Measurements from ENCODE around the gene RRP15.

The RRP15 gene

GRCh38 chr1:218322762-218323161, 37.7 kb downstream of the RRP15 start:
- Histone ChIP-seq H2AFZ (ENCODE audit: low read depth, low read length) (no peak overlapping the region), H4K20me1 (ENCODE audit: insufficient read depth, low read length) (no peaks in the 10 kb centered on the region), H3K36me3 (replicated peaks; ENCODE audit: low read depth, low read length) (no peaks in the 10 kb centered on the region), H3K9me3 (ENCODE audit: insufficient read depth, low read length) (no peaks in the 10 kb centered on the region), H3K4me1 (ENCODE audit: low read length) (no peaks in the 10 kb centered on the region), H3K27me3 (ENCODE audit: low read depth, low read length) (no peaks in the 10 kb centered on the region), H3K4me2 (ENCODE audit: low read length) (no peak overlapping the region), H3K27ac (ENCODE audit: low read length) (no peak overlapping the region), H3K4me3 (ENCODE audit: low read length) (no peak overlapping the region), H3K79me2 (ENCODE audit: low read length) (peaks cover 7% of the 10 kb centered on the region), H3K9ac (ENCODE audit: low read length) (no peak overlapping the region)
- TF ChIP-seq EZH2phosphoT487 (IDR thresholded peaks at IDR 0.05; ENCODE audit: low read depth) = no peak
- TF ChIP-seq CTCF (IDR thresholded peaks at IDR 0.05; ENCODE audit: low read depth, low read length) = no peak

- H3K36me3 ChIP-seq (replicated peaks; ENCODE audit: low read depth, low read length) = no peaks in the 10 kb centered on the region
- no peak overlapping the region for H2AFZ ChIP-seq (ENCODE audit: low read depth, low read length)
- no peak overlapping the region for H3K4me2 ChIP-seq (ENCODE audit: low read length)
- H3K9ac ChIP-seq (ENCODE audit: low read length) = no peak overlapping the region
- H3K4me3 ChIP-seq (ENCODE audit: low read length) = no peak overlapping the region
- no peak overlapping the region for H3K27ac ChIP-seq (ENCODE audit: low read length)
- H4K20me1 ChIP-seq (ENCODE audit: insufficient read depth, low read length) = no peaks in the 10 kb centered on the region
- TF ChIP-seq EZH2phosphoT487 (IDR thresholded peaks at IDR 0.05; ENCODE audit: low read depth) = no peak
- TF ChIP-seq CTCF (IDR thresholded peaks at IDR 0.05; ENCODE audit: low read depth, low read length) = no peak
- no peaks in the 10 kb centered on the region for H3K9me3 ChIP-seq (ENCODE audit: insufficient read depth, low read length)
- H3K79me2 ChIP-seq (ENCODE audit: low read length) = peaks cover 7% of the 10 kb centered on the region
- no peaks in the 10 kb centered on the region for H3K4me1 ChIP-seq (ENCODE audit: low read length)
- H3K27me3 ChIP-seq (ENCODE audit: low read depth, low read length) = no peaks in the 10 kb centered on the region
These were observed 38.6 kb downstream of the RRP15 start for GRCh38 chr1:218323568-218324225.

GRCh38 chr1:218324226-218324580, 39.1 kb downstream of the RRP15 start:
- Histone ChIP-seq H3K27me3 (ENCODE audit: low read depth, low read length) (no peaks in the 10 kb centered on the region), H3K4me2 (ENCODE audit: low read length) (no peak overlapping the region), H3K4me3 (ENCODE audit: low read length) (no peak overlapping the region), H3K9ac (ENCODE audit: low read length) (no peak overlapping the region), H3K36me3 (replicated peaks; ENCODE audit: low read depth, low read length) (no peaks in the 10 kb centered on the region), H3K27ac (ENCODE audit: low read length) (no peak overlapping the region), H3K4me1 (ENCODE audit: low read length) (no peaks in the 10 kb centered on the region), H3K9me3 (ENCODE audit: insufficient read depth, low read length) (no peaks in the 10 kb centered on the region), H3K79me2 (ENCODE audit: low read length) (peaks cover 7% of the 10 kb centered on the region), H2AFZ (ENCODE audit: low read depth, low read length) (no peak overlapping the region), H4K20me1 (ENCODE audit: insufficient read depth, low read length) (no peaks in the 10 kb centered on the region)
- no peak for TF ChIP-seq CTCF (IDR thresholded peaks at IDR 0.05; ENCODE audit: low read depth, low read length)
- no peak for TF ChIP-seq EZH2phosphoT487 (IDR thresholded peaks at IDR 0.05; ENCODE audit: low read depth)

- Histone ChIP-seq H3K27me3 (ENCODE audit: low read depth, low read length) (no peaks in the 10 kb centered on the region), H3K4me2 (ENCODE audit: low read length) (no peak overlapping the region), H2AFZ (ENCODE audit: low read depth, low read length) (no peak overlapping the region), H4K20me1 (ENCODE audit: insufficient read depth, low read length) (no peaks in the 10 kb centered on the region), H3K27ac (ENCODE audit: low read length) (no peak overlapping the region), H3K4me3 (ENCODE audit: low read length) (no peak overlapping the region), H3K79me2 (ENCODE audit: low read length) (peaks cover 7% of the 10 kb centered on the region), H3K9ac (ENCODE audit: low read length) (no peak overlapping the region), H3K9me3 (ENCODE audit: insufficient read depth, low read length) (no peaks in the 10 kb centered on the region), H3K4me1 (ENCODE audit: low read length) (no peaks in the 10 kb centered on the region), H3K36me3 (replicated peaks; ENCODE audit: low read depth, low read length) (no peaks in the 10 kb centered on the region)
- no peak for TF ChIP-seq EZH2phosphoT487 (IDR thresholded peaks at IDR 0.05; ENCODE audit: low read depth)
- no peak for TF ChIP-seq CTCF (IDR thresholded peaks at IDR 0.05; ENCODE audit: low read depth, low read length)
These were observed 43.7 kb downstream of the RRP15 start for GRCh38 chr1:218328769-218329168.
